GM12878 (cell line): ENCODE results near the gene CHAD. TPM values are rescaled to one million over a fixed set of nuclear protein-coding genes. Genes with fewer than 3 reads are reported as not detected.
A peak's percentile ranks its signal among the peaks of the same experiment; 100 is the strongest.

Experiments used
- ATAC-seq: fragments of 200-7000 bp; cut with Tn5 transposase; 3 replicates; pipeline ENCODE4 v1.9.1; 2020; ENCODE audit warnings: mild to moderate bottlenecking, moderate library complexity
- BruUV-seq: library from RNA; stranded (reverse); fragments of 400-500 nt; replicated peaks from 2 replicates; lab custom pipeline; 2021; lab: Mats Ljungman, UMichigan
- CTCF ChIA-PET: fragments of 300-600 bp; sonication (Branson Sonifier 250); formaldehyde crosslinking; extraction: SDS; loops from one replicate; lab custom pipeline; 2021; ENCODE audit warnings: inconsistent platforms; lab: Yijun Ruan, JAX
- POLR2A ChIA-PET: fragments of 350-600 bp; formaldehyde crosslinking; extraction: SDS; loops from one replicate; lab custom pipeline; 2021; ENCODE audit warnings: inconsistent platforms; lab: Charles Lee
- RAD21 ChIA-PET: fragments of 300-600 bp; sonication (Branson Sonifier 250); formaldehyde crosslinking; loops from one replicate; lab custom pipeline; 2023; ENCODE audit warnings: antibody characterized with exemption; ENCODE audit not compliant: unreplicated experiment; lab: Charles Lee
- SMC1A ChIA-PET: fragments of 300-600 bp; sonication (Branson Sonifier 250); formaldehyde crosslinking; loops from one replicate; lab custom pipeline; 2023; ENCODE audit not compliant: unreplicated experiment, uncharacterized antibody; lab: Charles Lee
- DNase-seq: peaks from one replicate; pipeline ENCODE4 v3.0.0-alpha.2; 2011; ENCODE audit warnings: low read depth, low spot score
- FAIRE-seq: peaks from 3 replicates; lab custom pipeline; 2011; peaks lifted over from hg19 to GRCh38; lab: Jason Lieb, UNC
- H2AFZ ChIP-seq: 2 replicates; pipeline ENCODE4 v1.6.0; 2011; ENCODE audit warnings: low read depth, low read length, control low read depth; ENCODE audit not compliant: control insufficient read depth
- H3K27ac ChIP-seq: 2 replicates; pipeline ENCODE4 v1.5.1; 2011; ENCODE audit warnings: control low read depth; ENCODE audit not compliant: control insufficient read depth, insufficient read depth
- H3K27me3 ChIP-seq, 2 experiments: replicated peaks in 1 of 2; 2 replicates each; pipeline versions ENCODE4 v1.6.0 to v1.6.1; 2011; ENCODE audit warnings: low read length in 1 of 2; ENCODE audit not compliant: control insufficient read depth in 2 of 2, insufficient read depth in 2 of 2
- H3K36me3 ChIP-seq, 2 experiments: 2 replicates each; pipeline ENCODE4 v1.5.1; 2011; ENCODE audit warnings: low read length in 1 of 2; ENCODE audit not compliant: control insufficient read depth in 2 of 2, insufficient read depth in 2 of 2
- H3K4me1 ChIP-seq: 2 replicates; pipeline ENCODE4 v1.6.1; 2011; ENCODE audit warnings: mild to moderate bottlenecking, low read length, moderate library complexity, mixed read lengths; ENCODE audit not compliant: control insufficient read depth, insufficient read depth
- H3K4me2 ChIP-seq: 2 replicates; pipeline ENCODE4 v1.6.0; 2011; ENCODE audit warnings: control low read depth; ENCODE audit not compliant: control insufficient read depth, insufficient read depth
- H3K4me3 ChIP-seq: fragments of 200-600 bp; sonication (generic); 2 replicates; pipeline ENCODE4 v1.5.1; 2016
- H3K79me2 ChIP-seq: 2 replicates; pipeline ENCODE4 v1.6.0; 2011; ENCODE audit warnings: low read length; ENCODE audit not compliant: control insufficient read depth, insufficient read depth
- H3K9ac ChIP-seq: 2 replicates; pipeline ENCODE4 v1.8.0; 2011; ENCODE audit warnings: low read length, control low read depth, mixed read lengths; ENCODE audit not compliant: control insufficient read depth, insufficient read depth
- H3K9me3 ChIP-seq: replicated peaks from 3 replicates; pipeline ENCODE4 v1.5.1; 2011; ENCODE audit warnings: mild to moderate bottlenecking, low read length; ENCODE audit not compliant: control insufficient read depth, insufficient read depth
- H4K20me1 ChIP-seq: 2 replicates; pipeline ENCODE4 v1.6.0; 2011; ENCODE audit not compliant: control insufficient read depth, insufficient read depth
- MEF2A ChIP-seq: IDR thresholded peaks from 2 replicates; pipeline ENCODE4 v1.6.1; 2011; ENCODE audit warnings: low read depth, mild to moderate bottlenecking, low read length, moderate library complexity; ENCODE audit not compliant: insufficient read depth
- RELA ChIP-seq: fragments of 450-650 bp; IDR thresholded peaks from 2 replicates; pipeline ENCODE4 v1.8.0; 2014; ENCODE audit warnings: borderline replicate concordance; ENCODE audit not compliant: partially characterized antibody
- REST ChIP-seq: IDR thresholded peaks from 2 replicates; pipeline ENCODE4 v1.6.1; 2012; ENCODE audit warnings: mild to moderate bottlenecking, low read depth, low read length
- SKIL ChIP-seq: fragments of 450-650 bp; IDR thresholded peaks from 2 replicates; pipeline ENCODE4 v1.6.1; 2017; ENCODE audit warnings: mild to moderate bottlenecking, low read depth, inconsistent platforms; ENCODE audit not compliant: poor library complexity, severe bottlenecking
- SMC3 ChIP-seq: IDR thresholded peaks from 2 replicates; pipeline ENCODE4 v1.6.1; 2011; ENCODE audit warnings: low read length, improper control_type of control experiment, borderline replicate concordance
- SREBF1 ChIP-seq: IDR thresholded peaks from 2 replicates; pipeline ENCODE4 v1.6.1; 2012; ENCODE audit warnings: mild to moderate bottlenecking, low read length
- SREBF2 ChIP-seq: IDR thresholded peaks from 2 replicates; pipeline ENCODE4 v1.6.1; 2012; ENCODE audit warnings: mild to moderate bottlenecking, low read length
- TCF12 ChIP-seq: IDR thresholded peaks from 2 replicates; pipeline ENCODE4 v1.6.1; 2011; ENCODE audit warnings: low read depth, mild to moderate bottlenecking, low read length
- WRNIP1 ChIP-seq: IDR thresholded peaks from 2 replicates; pipeline ENCODE4 v1.6.1; 2011; ENCODE audit warnings: low read depth, low read length, improper control_type of control experiment, borderline replicate concordance
- WGBS: methylation state at CpG from one replicate; pipeline ENCODE4 v1.1.6; 2016; ENCODE audit warnings: low lambda C conversion rate; ENCODE audit not compliant: insufficient replicate concordance, insufficient coverage; ENCODE audit errors: missing lambda C conversion rate; 5-methylcytosine and 5-hydroxymethylcytosine counted together
- in situ Hi-C: fragments of 300-500 bp; cut with MboI; formaldehyde crosslinking; loops from 9 replicates; pipeline ENCODE4 v1.14.3; 2018; ENCODE audit warnings: mixed read lengths
- intact Hi-C: fragments of 100-400 bp; cut with micrococcal nuclease; formaldehyde crosslinking; loops from one replicate; pipeline ENCODE4 v1.14.2; 2022; ENCODE audit not compliant: unreplicated experiment
- polyA plus RNA-seq, 11 experiments: library from polyadenylated mRNA; depleted of rRNA in 4 of 11; unstranded in 6 of 11; stranded (reverse) in 5 of 11; fragments of >200 nt; fragmentation: Nextera tagmentation in 4 of 11; fragmentation: Illumina TruSeq in 1 of 11; extraction: Ambion mirVana in 4 of 11; extraction: Trizol in 1 of 11; gene quantifications; 1 replicate in 1 of 11; 2 replicates in 10 of 11; pipeline versions ENCODE4 v1.2.1 to v1.2.3, GENCODE V29; 2011 to 2016; ENCODE audit warnings: inconsistent platforms in 2 of 11, missing spikeins in 2 of 11, low read depth in 1 of 11
- total RNA-seq, 4 experiments: library from RNA; depleted of rRNA in 3 of 4; stranded (reverse); fragments of >200 nt in 3 of 4; fragmentation: Illumina TruSeq in 1 of 4; extraction: Trizol in 1 of 4; gene quantifications; 2 replicates each; pipeline versions ENCODE4 v1.2.1 to v1.2.3, GENCODE V29; 2013 to 2021
- TF ChIP-seq, protein P1 (sequence below): fragments of 450-650 bp; IDR thresholded peaks from 2 replicates; pipeline ENCODE4 v1.6.1; 2017; ENCODE audit warnings: borderline replicate concordance
- TF ChIP-seq, protein P2 (sequence below), 3 experiments: IDR thresholded peaks in 2 of 3; conservative IDR thresholded peaks in 1 of 3; 2 replicates each; pipeline ENCODE4 v1.5.1; 2011; ENCODE audit warnings: low read depth in 3 of 3, low read length in 3 of 3, mild to moderate bottlenecking in 3 of 3, control low read depth in 2 of 3, moderate library complexity in 2 of 3, inconsistent platforms in 1 of 3, mixed read lengths in 1 of 3; ENCODE audit not compliant: control insufficient read depth in 2 of 3, insufficient read depth in 1 of 3; ENCODE audit errors: extremely low read depth in 1 of 3

The CHAD gene
- total and polyA plus RNA-seq, 10 of the 15 experiments (the other 5 are each of a cell fraction or from before 2014, with no cell fraction given), result 0.06 TPM; not detected in 9

DNA sequence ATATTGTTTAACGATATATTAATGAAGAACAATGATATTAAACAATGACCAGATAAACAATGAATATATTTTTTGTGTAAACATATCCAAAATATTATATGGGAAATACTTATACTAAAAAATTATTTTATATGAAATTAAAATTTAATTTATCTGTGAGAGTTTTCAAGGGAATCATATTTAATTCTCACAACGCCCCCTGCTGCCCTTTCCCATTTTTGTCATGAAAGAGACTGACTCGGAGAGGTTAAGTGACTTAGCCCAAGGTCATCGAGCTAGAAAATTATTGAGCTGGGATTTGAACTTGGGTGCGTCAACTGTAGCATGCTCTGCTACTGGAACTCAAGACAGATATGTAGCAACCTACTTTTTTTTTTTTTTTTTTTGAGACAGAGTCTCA is 32.4 kb upstream of the CHAD start:
- H3K27ac ChIP-seq, result no peak overlapping the region
- no peak overlapping the region for H3K9ac ChIP-seq
- intact Hi-C loops (no loop called here), in situ Hi-C loops (no loop called here)
- ChIA-PET POLR2A (interaction anchor here (0.6 kb wide), 1 partner anchor 435 kb away, joined by 4 read pairs; no protein-coding TSS in a partner anchor), RAD21 (interaction anchor here (1.5 to 2.3 kb wide), 3 partner anchors 17 to 139 kb away, joined by 3 to 7 read pairs (median 6); no protein-coding TSS in a partner anchor), CTCF (interaction anchor here (0.5 to 2.9 kb wide), 12 partner anchors 10 to 283 kb away, joined by 3 to 25 read pairs (median 3); no protein-coding TSS in a partner anchor), SMC1A (interaction anchor here (0.9 to 1.2 kb wide), 6 partner anchors 8 to 139 kb away, joined by 3 to 8 read pairs (median 4); no protein-coding TSS in a partner anchor)
- BruUV-seq, result no TSS peak
- H3K27me3 ChIP-seq, result no peaks in the 10 kb centered on the region
- FAIRE-seq (no peak), DNase-seq (no peak), ATAC-seq (no peak)
- no peak overlapping the region for H3K4me2 ChIP-seq
- TF ChIP-seq RELA (no peak), REST (no peak), SKIL (no peak), MEF2A (no peak), WRNIP1 (no peak), SREBF1 (no peak), TCF12 (no peak), SREBF2 (no peak), SMC3 (peak; percentile 35; the same call in 1 of the 2 replicates)
- TF ChIP-seq, protein P1, sequence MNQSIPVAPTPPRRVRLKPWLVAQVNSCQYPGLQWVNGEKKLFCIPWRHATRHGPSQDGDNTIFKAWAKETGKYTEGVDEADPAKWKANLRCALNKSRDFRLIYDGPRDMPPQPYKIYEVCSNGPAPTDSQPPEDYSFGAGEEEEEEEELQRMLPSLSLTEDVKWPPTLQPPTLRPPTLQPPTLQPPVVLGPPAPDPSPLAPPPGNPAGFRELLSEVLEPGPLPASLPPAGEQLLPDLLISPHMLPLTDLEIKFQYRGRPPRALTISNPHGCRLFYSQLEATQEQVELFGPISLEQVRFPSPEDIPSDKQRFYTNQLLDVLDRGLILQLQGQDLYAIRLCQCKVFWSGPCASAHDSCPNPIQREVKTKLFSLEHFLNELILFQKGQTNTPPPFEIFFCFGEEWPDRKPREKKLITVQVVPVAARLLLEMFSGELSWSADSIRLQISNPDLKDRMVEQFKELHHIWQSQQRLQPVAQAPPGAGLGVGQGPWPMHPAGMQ, result no peak
- TF ChIP-seq, protein P2, sequence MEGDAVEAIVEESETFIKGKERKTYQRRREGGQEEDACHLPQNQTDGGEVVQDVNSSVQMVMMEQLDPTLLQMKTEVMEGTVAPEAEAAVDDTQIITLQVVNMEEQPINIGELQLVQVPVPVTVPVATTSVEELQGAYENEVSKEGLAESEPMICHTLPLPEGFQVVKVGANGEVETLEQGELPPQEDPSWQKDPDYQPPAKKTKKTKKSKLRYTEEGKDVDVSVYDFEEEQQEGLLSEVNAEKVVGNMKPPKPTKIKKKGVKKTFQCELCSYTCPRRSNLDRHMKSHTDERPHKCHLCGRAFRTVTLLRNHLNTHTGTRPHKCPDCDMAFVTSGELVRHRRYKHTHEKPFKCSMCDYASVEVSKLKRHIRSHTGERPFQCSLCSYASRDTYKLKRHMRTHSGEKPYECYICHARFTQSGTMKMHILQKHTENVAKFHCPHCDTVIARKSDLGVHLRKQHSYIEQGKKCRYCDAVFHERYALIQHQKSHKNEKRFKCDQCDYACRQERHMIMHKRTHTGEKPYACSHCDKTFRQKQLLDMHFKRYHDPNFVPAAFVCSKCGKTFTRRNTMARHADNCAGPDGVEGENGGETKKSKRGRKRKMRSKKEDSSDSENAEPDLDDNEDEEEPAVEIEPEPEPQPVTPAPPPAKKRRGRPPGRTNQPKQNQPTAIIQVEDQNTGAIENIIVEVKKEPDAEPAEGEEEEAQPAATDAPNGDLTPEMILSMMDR (IDR thresholded peaks at IDR 0.05 in 2 of 3, conservative IDR thresholded peaks at IDR 0.05 in 1 of 3; ENCODE audit: control insufficient read depth in 2 of 3, extremely low read depth in 1 of 3, insufficient read depth in 1 of 3, low read depth in 3 of 3, low read length in 3 of 3), result peak; percentile 27 to 45 (median 38); a peak in 5 of 6 replicates
- H3K4me1 ChIP-seq, result no peaks in the 10 kb centered on the region
- H3K9me3 ChIP-seq, result no peaks in the 10 kb centered on the region
- no peaks in the 10 kb centered on the region for H3K79me2 ChIP-seq
- 31% methylated on average over 5 of the region's 5 CpGs for WGBS
- H2AFZ ChIP-seq, result no peak overlapping the region
- no peaks in the 10 kb centered on the region for H4K20me1 ChIP-seq
- H3K4me3 ChIP-seq, result no peak overlapping the region
- no peaks in the 10 kb centered on the region for H3K36me3 ChIP-seq
